Prostate gland (tissue), 2 donors: Measurements from ENCODE around the gene PLEKHH2. TPM values are rescaled to one million over a fixed set of nuclear protein-coding genes. Genes with fewer than 3 reads are reported as not detected.

Source experiments
- DNase-seq: peaks from one replicate; pipeline ENCODE4 v3.0.0-alpha.2; 2019; ENCODE audit warnings: low spot score
- H3K27ac ChIP-seq, 2 donors: fragments of 200-600 bp; sonication (generic); 2 replicates each; pipeline ENCODE4 v1.5.1; 2017 to 2019
- H3K27me3 ChIP-seq: fragments of 200-600 bp; sonication (generic); replicated peaks from 2 replicates; pipeline ENCODE4 v1.5.1; 2019; ENCODE audit not compliant: insufficient read depth
- H3K36me3 ChIP-seq, 2 donors: fragments of 200-600 bp; sonication (generic); 1 replicate in 1 of 2; 2 replicates in 1 of 2; pipeline versions ENCODE4 v1.5.1 to v1.8.1; 2017 to 2019
- H3K4me1 ChIP-seq: fragments of 200-600 bp; sonication (generic); replicated peaks from 2 replicates; pipeline ENCODE4 v1.5.1; 2019
- H3K4me3 ChIP-seq, 2 donors: fragments of 200-600 bp; sonication (generic); 2 replicates each; pipeline ENCODE4 v1.5.1; 2017 to 2019
- H3K9me3 ChIP-seq: fragments of 200-600 bp; sonication (generic); 2 replicates; pipeline ENCODE4 v1.5.1; 2017
- CTCF ChIP-seq, 4 experiments: fragments of 200-600 bp in 2 of 4; fragments of 450-650 bp in 2 of 4; sonication (generic) in 2 of 4; IDR thresholded peaks; 1 replicate in 3 of 4; 2 replicates in 1 of 4; pipeline ENCODE4 v1.5.1; 2016 to 2019; ENCODE audit warnings: antibody characterized with exemption in 4 of 4, mild to moderate bottlenecking in 2 of 4, moderate library complexity in 2 of 4
- POLR2A ChIP-seq: fragments of 450-650 bp; IDR thresholded peaks from one replicate; pipeline ENCODE4 v1.6.1; 2016; ENCODE audit warnings: antibody characterized with exemption, mild to moderate bottlenecking
- POLR2AphosphoS5 ChIP-seq: sonication (generic); formaldehyde crosslinking; IDR thresholded peaks from one replicate; pipeline ENCODE4 v1.6.1; 2017; ENCODE audit warnings: antibody characterized with exemption
- WGBS: methylation state at CpG from one replicate; pipeline ENCODE4 v1.1.5; 2018; 5-methylcytosine and 5-hydroxymethylcytosine counted together
- intact Hi-C: fragments of 100-400 bp; cut with DNase I; formaldehyde crosslinking; loops from one replicate; pipeline ENCODE4 v1.14.2; 2022
- total RNA-seq, 2 donors: library from RNA; depleted of rRNA; stranded (reverse); fragments of >200 nt; gene quantifications; one replicate each; pipeline ENCODE4 v1.1.0, GENCODE V29; 2016

The PLEKHH2 gene
- total RNA-seq, 2 donors from 2014 or later: 5.9 to 25.2 TPM

GRCh38 chr2:43731211-43731610, 94.2 kb downstream of the PLEKHH2 start:
- 100% methylated on average over 1 of the region's 1 CpG for WGBS
- intact Hi-C loops: no loop called here
- Histone ChIP-seq H3K4me1 (no peaks in the 10 kb centered on the region), H3K27ac (no peak overlapping the region), H3K4me3 (no peak overlapping the region), H3K9me3 (no peaks in the 10 kb centered on the region), H3K36me3 (no peaks in the 10 kb centered on the region), H3K27me3 (no peaks in the 10 kb centered on the region)
- TF ChIP-seq POLR2AphosphoS5: no peak
- TF ChIP-seq POLR2A: no peak
- no peak for TF ChIP-seq CTCF (IDR thresholded peaks at IDR 0.05)
- DNase-seq: no peak

GRCh38 chr2:43736637-43737036, 99.6 kb downstream of the PLEKHH2 start:
- WGBS: 88% methylated on average over 6 of the region's 6 CpGs
- DNase-seq: no peak
- Histone ChIP-seq H3K4me3 (no peak overlapping the region), H3K9me3 (no peaks in the 10 kb centered on the region), H3K4me1 (no peaks in the 10 kb centered on the region), H3K27ac (no peak overlapping the region), H3K27me3 (no peaks in the 10 kb centered on the region), H3K36me3 (no peaks in the 10 kb centered on the region)
- intact Hi-C loops: no loop called here
- TF ChIP-seq POLR2A (no peak), CTCF (IDR thresholded peaks at IDR 0.05) (no peak), POLR2AphosphoS5 (no peak)

- no peak for DNase-seq
- Histone ChIP-seq H3K36me3 (no peaks in the 10 kb centered on the region), H3K4me3 (no peak overlapping the region), H3K27me3 (no peaks in the 10 kb centered on the region), H3K4me1 (no peaks in the 10 kb centered on the region), H3K27ac (no peak overlapping the region), H3K9me3 (no peaks in the 10 kb centered on the region)
- TF ChIP-seq POLR2AphosphoS5: no peak
- no peak for TF ChIP-seq CTCF (IDR thresholded peaks at IDR 0.05)
- no peak for TF ChIP-seq POLR2A
- 82% methylated on average over 8 of the region's 8 CpGs for WGBS
- intact Hi-C loops: no loop called here
Observed at GRCh38 chr2:43737097-43737854, 100.2 kb downstream of the PLEKHH2 start.

- 63% methylated on average over 2 of the region's 2 CpGs for WGBS
- H3K27me3 ChIP-seq: no peaks in the 10 kb centered on the region
- no peaks in the 10 kb centered on the region for H3K9me3 ChIP-seq
- H3K36me3 ChIP-seq: no peaks in the 10 kb centered on the region
- H3K4me3 ChIP-seq: no peak overlapping the region
- intact Hi-C loops: no loop called here
- H3K27ac ChIP-seq: no peak overlapping the region
- H3K4me1 ChIP-seq: no peaks in the 10 kb centered on the region
- no peak for TF ChIP-seq POLR2AphosphoS5
- TF ChIP-seq CTCF (IDR thresholded peaks at IDR 0.05): no peak
- no peak for TF ChIP-seq POLR2A
- DNase-seq: no peak
Observed at GRCh38 chr2:43737855-43738254, 100.8 kb downstream of the PLEKHH2 start.

- 92% methylated on average over 2 of the region's 2 CpGs for WGBS
- Histone ChIP-seq H3K9me3 (no peaks in the 10 kb centered on the region), H3K27ac (no peak overlapping the region), H3K27me3 (no peaks in the 10 kb centered on the region), H3K36me3 (no peaks in the 10 kb centered on the region), H3K4me1 (no peaks in the 10 kb centered on the region), H3K4me3 (no peak overlapping the region)
- DNase-seq: no peak
- TF ChIP-seq POLR2A (no peak), POLR2AphosphoS5 (no peak), CTCF (IDR thresholded peaks at IDR 0.05) (no peak)
- intact Hi-C loops: no loop called here
Observed at GRCh38 chr2:43738257-43738656, 101.2 kb downstream of the PLEKHH2 start.
